Neural crest cell (in vitro differentiated cells): ENCODE measurements around the gene CALR3. TPM values are rescaled to one million over a fixed set of nuclear protein-coding genes. Genes with fewer than 3 reads are reported as not detected.
"Not testable (repeated sequence)": the region's sequence is repeated elsewhere in the genome, so short reads cannot be mapped to it uniquely, and the experiment has no call there.

Experiments
- DNase-seq: peaks from one replicate; pipeline ENCODE4 v3.0.0; 2021; ENCODE audit warnings: low read depth, mixed read lengths, low spot score
- H3K27ac Mint-ChIP-seq: one replicate; pipeline ENCODE4 v1.8.0; 2021; ENCODE audit warnings: mild to moderate bottlenecking, mixed read lengths; ENCODE audit not compliant: unreplicated experiment
- H3K27me3 Mint-ChIP-seq: 2 replicates; pipeline ENCODE4 v1.8.0; 2021; ENCODE audit warnings: low read depth, mild to moderate bottlenecking, mixed read lengths
- H3K36me3 Mint-ChIP-seq: 2 replicates; pipeline ENCODE4 v1.8.0; 2021; ENCODE audit warnings: low read depth, mild to moderate bottlenecking, mixed read lengths
- H3K4me1 Mint-ChIP-seq: 2 replicates; pipeline ENCODE4 v1.8.0; 2021; ENCODE audit warnings: mixed read lengths
- H3K4me3 Mint-ChIP-seq: one replicate; pipeline ENCODE4 v1.8.0; 2021; ENCODE audit warnings: mild to moderate bottlenecking, mixed read lengths
- H3K9me3 Mint-ChIP-seq: 2 replicates; pipeline ENCODE4 v1.8.0; 2021; ENCODE audit warnings: mixed read lengths
- CTCF ChIP-seq: fragments of 200-600 bp; sonication (generic); conservative IDR thresholded peaks from 2 replicates; pipeline ENCODE4 v1.5.0; 2021; ENCODE audit warnings: antibody characterized with exemption, mild to moderate bottlenecking
- long read RNA-seq: library from polyadenylated mRNA; unstranded; transcript quantifications from one replicate; pipeline ENCODE4 v2.0.0, GENCODE V29; 2020
- total RNA-seq: library from RNA; stranded (reverse); gene quantifications from 2 replicates; pipeline ENCODE4 v1.2.1, GENCODE V29; 2021

Gene CALR3, protein sequence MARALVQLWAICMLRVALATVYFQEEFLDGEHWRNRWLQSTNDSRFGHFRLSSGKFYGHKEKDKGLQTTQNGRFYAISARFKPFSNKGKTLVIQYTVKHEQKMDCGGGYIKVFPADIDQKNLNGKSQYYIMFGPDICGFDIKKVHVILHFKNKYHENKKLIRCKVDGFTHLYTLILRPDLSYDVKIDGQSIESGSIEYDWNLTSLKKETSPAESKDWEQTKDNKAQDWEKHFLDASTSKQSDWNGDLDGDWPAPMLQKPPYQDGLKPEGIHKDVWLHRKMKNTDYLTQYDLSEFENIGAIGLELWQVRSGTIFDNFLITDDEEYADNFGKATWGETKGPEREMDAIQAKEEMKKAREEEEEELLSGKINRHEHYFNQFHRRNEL
- total RNA-seq: not detected in 2 replicates
- long read RNA-seq: 0 reads

GRCh38 chr19:16495982-16496612 is at the start of gene CALR3, which contains the start of gene C19orf44:
TSS of gene CALR3 (minus strand) at chr19:16496167. CDS start at chr19:16496129, 38 bp downstream.
TSS of gene C19orf44 (plus strand) at chr19:16496394. CDS start at chr19:16500793, 4,399 bp downstream.
- Mint-ChIP-seq H3K4me3 (peak within 1 kb of the TSS; percentile 94), H3K36me3 (peaks cover 1% of the 10 kb centered on the region), H3K9me3 (no peaks in the 10 kb centered on the region), H3K27me3 (no peaks in the 10 kb centered on the region), H3K4me1 (peaks cover 23% of the 10 kb centered on the region), H3K27ac (peak within 1 kb of the TSS; percentile 64)
- DNase-seq: peak; percentile 95
- TF ChIP-seq CTCF: peak; percentile 21

GRCh38 chr19:16544473-16545231 is 48.7 kb upstream of the CALR3 start:
- peak overlapping the region; percentile 29 for H3K27ac Mint-ChIP-seq

GRCh38 chr19:16543734-16544133 is 47.8 kb upstream of the CALR3 start:
- not testable (repeated sequence) for H3K27me3 Mint-ChIP-seq, H3K27ac Mint-ChIP-seq

More at GRCh38 chr19:16544473-16545231, 48.7 kb upstream of the CALR3 start:
- peak overlapping the region; percentile 87 for H3K4me3 Mint-ChIP-seq
- H3K27me3 Mint-ChIP-seq: no peaks in the 10 kb centered on the region
- no peak for TF ChIP-seq CTCF
- peaks cover 6% of the 10 kb centered on the region for H3K36me3 Mint-ChIP-seq
- peaks cover 28% of the 10 kb centered on the region for H3K4me1 Mint-ChIP-seq
- no peaks in the 10 kb centered on the region for H3K9me3 Mint-ChIP-seq
- no peak for DNase-seq

GRCh38 chr19:16542910-16543472 is 47.0 kb upstream of the CALR3 start:
- peak overlapping the region; percentile 93 for H3K4me3 Mint-ChIP-seq
- H3K27ac Mint-ChIP-seq: peak overlapping the region; percentile 52
- DNase-seq: no peak
- H3K4me1 Mint-ChIP-seq: peaks cover 31% of the 10 kb centered on the region
- peaks cover 15% of the 10 kb centered on the region for H3K36me3 Mint-ChIP-seq
- no peaks in the 10 kb centered on the region for H3K27me3 Mint-ChIP-seq
- no peaks in the 10 kb centered on the region for H3K9me3 Mint-ChIP-seq
- no peak for TF ChIP-seq CTCF

More at GRCh38 chr19:16543734-16544133, 47.8 kb upstream of the CALR3 start:
- not testable (repeated sequence) for DNase-seq, H3K9me3 Mint-ChIP-seq, H3K36me3 Mint-ChIP-seq
- peak overlapping the region; percentile 93 for H3K4me3 Mint-ChIP-seq
- H3K4me1 Mint-ChIP-seq: peaks cover 31% of the 10 kb centered on the region

DNA sequence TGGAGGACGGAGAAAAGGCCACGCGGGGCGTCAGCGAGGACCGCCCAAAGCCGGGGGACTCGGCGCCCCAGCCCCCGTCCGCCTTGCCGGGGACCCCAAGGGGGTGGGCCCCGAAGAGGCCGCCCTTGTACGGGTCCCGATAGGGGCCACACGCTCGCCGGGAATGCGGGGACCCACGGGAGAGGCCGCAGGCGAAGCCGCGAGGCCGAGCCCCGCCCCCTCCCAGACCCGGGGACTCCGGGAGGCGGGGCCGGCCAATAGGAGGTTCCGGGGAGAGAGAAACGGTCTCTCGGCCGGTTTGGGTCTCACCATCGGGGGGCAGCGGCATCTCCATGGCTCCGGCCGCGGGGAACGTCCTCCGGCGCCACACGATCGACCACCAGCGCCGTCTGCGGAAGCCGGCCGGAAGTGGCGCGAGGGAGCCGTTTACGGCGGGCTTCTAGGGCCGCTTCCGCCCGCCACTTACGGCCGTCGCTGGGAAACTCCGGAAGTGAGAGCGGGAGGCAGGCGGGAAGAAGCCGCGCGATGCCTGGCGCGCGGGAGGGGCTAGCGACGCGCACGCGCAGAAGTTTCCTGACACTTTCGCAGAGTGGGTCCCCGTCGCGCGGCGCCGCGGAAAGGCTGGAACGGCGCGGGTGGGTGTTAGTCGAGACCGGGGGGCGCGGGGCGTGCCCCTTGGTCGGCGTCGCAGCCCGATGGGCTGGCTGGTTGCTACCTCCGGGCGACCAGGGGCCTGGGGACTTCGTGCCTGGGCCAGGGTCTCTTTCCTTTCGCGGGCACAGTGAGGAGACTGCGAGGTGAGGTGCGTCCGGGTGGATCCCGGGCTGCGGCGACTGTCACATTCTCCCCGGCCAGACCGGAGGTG is 46.3 kb upstream of the CALR3 start, which contains the start of gene CHERP:
CHERP (minus strand) TSS at position 393 of the 865 bp plus-strand sequence; CDS start at position 334, 59 bp downstream.
- Mint-ChIP-seq H3K27ac (peak within 1 kb of the TSS; percentile 85), H3K4me3 (peak within 1 kb of the TSS; percentile 93), H3K36me3 (peaks cover 19% of the 10 kb centered on the region), H3K27me3 (no peaks in the 10 kb centered on the region), H3K4me1 (peaks cover 31% of the 10 kb centered on the region), H3K9me3 (no peaks in the 10 kb centered on the region)
- DNase-seq: peak; percentile 90
- no peak for TF ChIP-seq CTCF
